Endothelial cell of umbilical vein (primary cell): ENCODE results near the gene TMEM120A. TPM values are rescaled to one million over a fixed set of nuclear protein-coding genes. Genes with fewer than 3 reads are reported as not detected.

Experiments
- BruUV-seq: library from RNA; stranded (reverse); fragments of 400-500 nt; replicated peaks from 2 replicates; lab custom pipeline; 2021; lab: Mats Ljungman, UMichigan
- CTCF ChIA-PET: fragments of 300-600, 350-600 bp; sonication (Branson Sonifier 250); formaldehyde crosslinking; loops from one replicate; lab custom pipeline; 2021; ENCODE audit warnings: antibody characterized with exemption, inconsistent platforms; lab: Charles Lee
- POLR2A ChIA-PET: fragments of 300-600, 350-600 bp; sonication (Branson Sonifier 250); formaldehyde crosslinking; loops from one replicate; lab custom pipeline; 2021; ENCODE audit warnings: antibody characterized with exemption, inconsistent platforms; lab: Charles Lee
- DNase-seq: peaks from one replicate; pipeline ENCODE4 v3.0.0-alpha.2; 2011; ENCODE audit warnings: low read depth, low spot score
- FAIRE-seq: peaks from 2 replicates; lab custom pipeline; 2011; peaks lifted over from hg19 to GRCh38; lab: Jason Lieb, UNC
- H2AFZ ChIP-seq: 2 replicates; pipeline ENCODE4 v1.6.0; 2012; ENCODE audit warnings: low read depth, low read length, control low read depth, inconsistent platforms
- H3K27ac ChIP-seq: 2 replicates; pipeline ENCODE4 v1.5.1; 2011; ENCODE audit warnings: low read depth, mild to moderate bottlenecking, control low read depth, low read length, moderate library complexity; ENCODE audit not compliant: insufficient read depth
- H3K27me3 ChIP-seq, 2 experiments: 2 replicates each; pipeline versions ENCODE4 v1.6.0 to v1.6.1; 2011; ENCODE audit warnings: low read length in 2 of 2, mixed read lengths in 1 of 2; ENCODE audit not compliant: control insufficient read depth in 2 of 2, insufficient read depth in 2 of 2
- H3K36me3 ChIP-seq, 2 experiments: 2 replicates in 1 of 2; 3 replicates in 1 of 2; pipeline ENCODE4 v1.5.1; 2011; ENCODE audit warnings: low read length in 2 of 2, mild to moderate bottlenecking in 1 of 2, moderate library complexity in 1 of 2; ENCODE audit not compliant: control insufficient read depth in 2 of 2, insufficient read depth in 2 of 2; ENCODE audit errors: extremely low read depth in 1 of 2
- H3K4me1 ChIP-seq: 3 replicates; pipeline ENCODE4 v1.5.1; 2011; ENCODE audit warnings: mild to moderate bottlenecking, low read length; ENCODE audit not compliant: control insufficient read depth, insufficient read depth; ENCODE audit errors: extremely low read depth
- H3K4me2 ChIP-seq: 2 replicates; pipeline ENCODE4 v1.6.1; 2011; ENCODE audit warnings: low read length, control low read depth, mixed read lengths; ENCODE audit not compliant: insufficient read depth
- H3K4me3 ChIP-seq, 3 experiments: fragments of 200-600 bp in 1 of 3; sonication (generic), shearing (Covaris generic) in 1 of 3; replicated peaks in 1 of 3; 2 replicates each; pipeline ENCODE4 v1.5.1; 2011 to 2016; ENCODE audit warnings: control low read depth in 3 of 3, low read length in 3 of 3, mild to moderate bottlenecking in 2 of 3, inconsistent platforms in 1 of 3, low read depth in 1 of 3, moderate library complexity in 1 of 3; ENCODE audit not compliant: insufficient read depth in 1 of 3
- H3K79me2 ChIP-seq: 2 replicates; pipeline ENCODE4 v1.6.0; 2012; ENCODE audit warnings: low read length, inconsistent platforms; ENCODE audit not compliant: control insufficient read depth, insufficient read depth
- H3K9ac ChIP-seq: replicated peaks from 2 replicates; pipeline ENCODE3; 2011; ENCODE audit warnings: low read length, control low read depth; ENCODE audit not compliant: insufficient read depth; ENCODE audit errors: extremely low read depth
- H3K9me1 ChIP-seq: replicated peaks from 3 replicates; pipeline ENCODE4 v1.6.0; 2011; ENCODE audit warnings: mild to moderate bottlenecking, low read length; ENCODE audit not compliant: control insufficient read depth, insufficient read depth; ENCODE audit errors: extremely low read depth
- H3K9me3 ChIP-seq: replicated peaks from 2 replicates; pipeline ENCODE4 v1.5.1; 2012; ENCODE audit warnings: low read length, inconsistent platforms; ENCODE audit not compliant: control insufficient read depth, insufficient read depth
- H4K20me1 ChIP-seq: replicated peaks from 2 replicates; pipeline ENCODE3; 2011; ENCODE audit warnings: mild to moderate bottlenecking, low read length; ENCODE audit not compliant: control insufficient read depth, insufficient read depth; ENCODE audit errors: extremely low read depth
- EZH2 ChIP-seq: IDR thresholded peaks from 2 replicates; pipeline ENCODE4 v1.6.1; 2012; ENCODE audit warnings: borderline replicate concordance, low read depth, mild to moderate bottlenecking, moderate library complexity, low read length, inconsistent platforms; ENCODE audit not compliant: severe bottlenecking
- FOS ChIP-seq: IDR thresholded peaks from 2 replicates; pipeline ENCODE4 v1.6.1; 2011; ENCODE audit warnings: mild to moderate bottlenecking, low read length, moderate library complexity, borderline replicate concordance; ENCODE audit not compliant: insufficient read depth
- GATA2 ChIP-seq: IDR thresholded peaks from 2 replicates; pipeline ENCODE4 v1.7.0; 2011; ENCODE audit warnings: low read depth, mild to moderate bottlenecking, moderate library complexity, mixed read lengths, low read length; ENCODE audit not compliant: insufficient read length, insufficient read depth
- MAX ChIP-seq: IDR thresholded peaks from 2 replicates; pipeline ENCODE4 v1.6.1; 2011; ENCODE audit not compliant: insufficient read depth, insufficient read length
- MYC ChIP-seq: IDR thresholded peaks from one replicate; pipeline ENCODE4 v1.6.1; 2011; ENCODE audit warnings: mild to moderate bottlenecking, low read depth, low read length
- POLR2A ChIP-seq: IDR thresholded peaks from 2 replicates; pipeline ENCODE4 v1.6.1; 2012; ENCODE audit warnings: low read depth, mild to moderate bottlenecking, control low read depth, low read length
- POLR2AphosphoS5 ChIP-seq: IDR thresholded peaks from 2 replicates; pipeline ENCODE4 v1.6.1; 2012; ENCODE audit warnings: low read depth, mild to moderate bottlenecking, control low read depth, low read length, moderate library complexity; ENCODE audit not compliant: insufficient read depth
- dilution Hi-C: fragments of 300-500 bp; cut with MboI; formaldehyde crosslinking; loops from one replicate; pipeline ENCODE4 v1.15.0; 2019; ENCODE audit warnings: low sequenced_read_pairs; ENCODE audit not compliant: extremely low pct_ligation_motif_present
- intact Hi-C: fragments of 100-400 bp; cut with micrococcal nuclease; formaldehyde crosslinking; loops from one replicate; pipeline ENCODE4 v1.10.0; 2022
- polyA plus RNA-seq, 4 experiments: library from polyadenylated mRNA; depleted of rRNA in 3 of 4; stranded (reverse) in 3 of 4; unstranded in 1 of 4; fragments of >200 nt; gene quantifications; 2 replicates each; pipeline versions ENCODE4 v1.2.1 to v1.2.3, GENCODE V29; 2011 to 2012; ENCODE audit warnings: missing spikeins in 1 of 4
- total RNA-seq: library from RNA; stranded (reverse); gene quantifications from 2 replicates; pipeline ENCODE4 v1.2.3, GENCODE V29; 2021
- TF ChIP-seq, protein P1 (sequence below), 2 donors: IDR thresholded peaks; 1 replicate in 1 of 2; 2 replicates in 1 of 2; pipeline ENCODE4 v1.5.1; 2011; ENCODE audit warnings: low read length in 2 of 2, mild to moderate bottlenecking in 2 of 2, moderate library complexity in 2 of 2, control low read depth in 1 of 2, inconsistent platforms in 1 of 2, low read depth in 1 of 2; ENCODE audit not compliant: insufficient read depth in 1 of 2; ENCODE audit errors: extremely low read depth in 1 of 2

TMEM120A gene
- total and polyA plus RNA-seq, 2 donors (not counting 3 experiments of a cell fraction or from before 2014, with no cell fraction given): 38.6 to 133 TPM

DNA sequence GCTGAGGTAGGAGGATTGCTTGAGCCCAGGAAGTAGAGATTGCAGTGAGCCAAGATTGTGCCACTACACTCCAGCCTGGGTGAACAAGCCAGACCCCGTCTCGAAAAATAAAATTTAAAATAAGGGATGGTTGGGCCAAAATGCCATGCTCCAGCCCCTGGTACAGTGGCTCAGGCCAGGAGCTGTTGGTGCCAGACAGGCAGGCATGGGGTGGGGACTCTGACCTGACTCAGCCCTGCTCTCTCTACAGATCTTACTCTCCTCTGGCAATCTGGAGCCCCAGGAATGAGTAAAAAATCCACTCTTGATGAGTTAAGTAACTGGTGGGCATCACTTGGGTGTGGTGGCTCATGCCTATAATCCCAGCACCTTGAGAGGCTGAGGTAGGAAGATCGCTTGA lies 8.4 kb upstream of the TMEM120A start:
- H3K4me1 ChIP-seq: no peaks in the 10 kb centered on the region
- H3K9ac ChIP-seq: no peak overlapping the region
- TF ChIP-seq POLR2A (no peak), FOS (no peak), EZH2 (no peak), MAX (no peak), GATA2 (no peak), POLR2AphosphoS5 (no peak), MYC (no peak)
- TF ChIP-seq, protein P1, sequence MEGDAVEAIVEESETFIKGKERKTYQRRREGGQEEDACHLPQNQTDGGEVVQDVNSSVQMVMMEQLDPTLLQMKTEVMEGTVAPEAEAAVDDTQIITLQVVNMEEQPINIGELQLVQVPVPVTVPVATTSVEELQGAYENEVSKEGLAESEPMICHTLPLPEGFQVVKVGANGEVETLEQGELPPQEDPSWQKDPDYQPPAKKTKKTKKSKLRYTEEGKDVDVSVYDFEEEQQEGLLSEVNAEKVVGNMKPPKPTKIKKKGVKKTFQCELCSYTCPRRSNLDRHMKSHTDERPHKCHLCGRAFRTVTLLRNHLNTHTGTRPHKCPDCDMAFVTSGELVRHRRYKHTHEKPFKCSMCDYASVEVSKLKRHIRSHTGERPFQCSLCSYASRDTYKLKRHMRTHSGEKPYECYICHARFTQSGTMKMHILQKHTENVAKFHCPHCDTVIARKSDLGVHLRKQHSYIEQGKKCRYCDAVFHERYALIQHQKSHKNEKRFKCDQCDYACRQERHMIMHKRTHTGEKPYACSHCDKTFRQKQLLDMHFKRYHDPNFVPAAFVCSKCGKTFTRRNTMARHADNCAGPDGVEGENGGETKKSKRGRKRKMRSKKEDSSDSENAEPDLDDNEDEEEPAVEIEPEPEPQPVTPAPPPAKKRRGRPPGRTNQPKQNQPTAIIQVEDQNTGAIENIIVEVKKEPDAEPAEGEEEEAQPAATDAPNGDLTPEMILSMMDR (IDR thresholded peaks at IDR 0.05; ENCODE audit: extremely low read depth in 1 of 2, insufficient read depth in 1 of 2, low read depth in 1 of 2, low read length in 2 of 2): no peak
- ChIA-PET POLR2A (no interaction called here), CTCF (interaction anchor here (1.9 kb wide), 1 partner anchor 17 kb away, joined by 7 read pairs; no protein-coding TSS in a partner anchor)
- no peak overlapping the region for H3K27ac ChIP-seq
- FAIRE-seq: no peak
- H3K4me2 ChIP-seq: no peak overlapping the region
- intact Hi-C loops (no loop called here), dilution Hi-C loops (no loop called here)
- H3K9me3 ChIP-seq: no peaks in the 10 kb centered on the region
- H3K79me2 ChIP-seq: no peaks in the 10 kb centered on the region
- no peaks in the 10 kb centered on the region for H3K27me3 ChIP-seq
- no peaks in the 10 kb centered on the region for H4K20me1 ChIP-seq
- H2AFZ ChIP-seq: no peak overlapping the region
- DNase-seq: no peak
- no TSS peak for BruUV-seq
- H3K9me1 ChIP-seq: no peaks in the 10 kb centered on the region
- peaks cover 0 to 20% of the 10 kb centered on the region in 2 experiments for H3K36me3 ChIP-seq
- H3K4me3 ChIP-seq: no peak overlapping the region
